OCI-M2 (cell line): ENCODE data around the gene STAT5B.

Experiments
- DNase-seq: peaks from one replicate; lab custom pipeline; 2025; ENCODE audit not compliant: unreplicated experiment; lab: John Stamatoyannopoulos, UW

STAT5B gene

DNA sequence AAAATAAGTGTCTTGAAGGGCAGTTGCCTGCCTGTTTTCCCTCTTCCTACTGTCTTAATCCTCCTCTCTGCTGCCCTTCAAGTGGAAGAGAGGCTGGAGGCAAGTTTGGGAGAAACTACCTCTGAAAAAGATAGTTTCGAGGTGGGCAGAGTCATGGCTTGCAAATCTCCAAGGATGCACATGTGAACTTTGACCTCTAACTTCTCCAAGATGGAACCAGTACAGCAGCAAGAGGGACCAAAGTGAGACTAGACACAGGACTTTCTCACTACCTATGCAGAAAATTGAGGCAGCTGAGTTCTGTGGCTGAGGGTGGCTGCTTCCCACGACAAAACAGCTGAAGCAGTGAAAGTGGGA, 94.4 kb downstream of the STAT5B start:
- DNase-seq: no peak

DNA sequence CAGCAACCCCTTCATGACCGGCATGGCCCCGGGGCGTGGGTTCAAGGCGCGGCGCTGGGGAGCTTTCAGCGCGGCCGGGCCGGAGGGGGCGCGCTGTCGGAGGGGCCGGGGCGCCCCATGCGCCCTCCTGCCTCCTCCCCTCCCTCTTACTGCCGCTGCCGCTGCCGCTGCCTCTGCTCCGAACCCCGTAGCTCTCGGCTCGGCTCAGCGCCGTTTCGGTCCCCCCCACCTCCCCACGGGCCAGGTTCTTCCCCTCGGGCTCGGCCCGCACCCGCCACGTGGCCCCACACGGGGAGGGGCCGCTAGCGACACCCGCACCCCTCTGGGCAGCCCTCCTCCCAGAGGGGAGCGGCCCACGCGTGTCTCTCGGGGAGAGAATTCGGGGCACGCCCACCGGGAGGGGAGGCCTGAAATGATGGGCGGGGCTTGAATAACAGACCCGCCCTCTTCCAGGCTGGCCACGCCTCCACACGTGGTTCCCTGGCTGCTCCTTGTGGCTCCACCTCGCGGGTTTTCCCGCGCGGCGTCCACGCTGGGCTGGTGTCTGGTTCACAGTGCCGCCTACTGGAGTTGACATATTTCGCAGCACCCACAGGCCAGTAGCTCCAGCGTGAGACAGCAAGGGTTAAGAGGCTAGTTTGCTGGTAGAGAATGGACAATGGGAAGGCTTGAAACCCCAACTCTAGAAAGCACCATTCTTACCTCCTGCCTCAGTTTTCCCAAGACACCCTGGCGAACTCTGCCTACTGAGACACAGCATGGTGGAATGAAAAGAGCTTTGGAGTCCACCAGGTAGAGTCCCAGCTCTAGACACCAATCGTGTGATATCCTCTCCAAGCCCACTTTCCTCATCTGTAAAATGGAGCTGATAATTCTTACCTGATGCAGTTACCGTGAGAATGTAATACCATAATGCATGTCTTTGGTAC, 95.0 kb downstream of the STAT5B start, which contains the start of gene KCNH4:
KCNH4 (minus strand) TSS at position 221 of the 929 bp plus-strand sequence; CDS start at position 24, 197 bp downstream.
- peak; percentile 56 for DNase-seq

DNA sequence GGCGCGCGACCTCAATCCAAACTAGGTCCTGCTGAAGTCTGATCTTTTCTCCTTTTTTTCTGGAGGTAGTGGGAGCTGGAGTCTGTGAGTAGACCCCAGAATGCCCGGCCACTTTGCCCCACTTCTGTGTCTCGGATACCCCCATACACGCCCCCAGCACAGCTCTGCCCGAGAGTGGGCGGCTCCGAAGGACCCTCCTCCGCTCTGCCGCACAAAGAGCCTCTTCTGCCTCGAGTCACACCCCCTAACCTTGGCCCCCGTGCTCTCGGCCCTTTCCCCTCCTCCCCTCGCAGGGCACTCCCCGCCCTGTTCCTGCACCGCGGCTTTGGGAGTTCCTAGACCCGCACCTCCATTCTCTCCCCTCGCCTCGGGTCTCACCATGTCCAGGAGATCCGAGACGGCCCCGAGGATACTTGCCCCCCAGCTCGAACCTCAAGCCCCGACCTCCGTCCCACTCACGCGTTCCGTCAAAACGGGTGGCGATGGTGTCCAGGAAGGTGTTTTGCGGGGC, 95.7 kb downstream of the STAT5B start:
- DNase-seq: no peak

DNA sequence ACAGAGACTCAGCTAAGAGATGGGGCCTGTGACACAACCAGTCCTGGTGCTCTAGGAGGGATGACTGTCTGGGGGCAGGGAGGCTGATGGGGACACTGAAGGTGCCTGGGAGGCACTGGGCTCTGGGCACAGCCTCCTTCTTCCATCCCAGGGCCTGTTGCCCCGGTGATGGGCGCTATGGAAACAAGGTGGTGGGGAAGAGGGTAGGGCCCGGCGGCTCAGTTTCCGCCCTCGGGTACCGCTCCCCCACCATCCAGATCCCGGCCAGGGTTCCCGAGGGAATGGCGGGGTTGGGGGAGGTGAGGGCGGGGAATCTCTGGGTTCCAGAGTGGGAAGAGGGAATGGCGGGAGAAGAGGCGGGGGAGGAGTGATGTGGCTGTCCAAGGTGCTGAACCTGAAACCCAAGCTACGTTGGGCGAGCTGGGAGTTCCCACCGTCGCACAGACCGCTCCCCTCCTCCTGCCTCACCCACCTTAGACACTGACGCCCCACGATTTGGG, 96.2 kb downstream of the STAT5B start:
- DNase-seq: no peak

DNA sequence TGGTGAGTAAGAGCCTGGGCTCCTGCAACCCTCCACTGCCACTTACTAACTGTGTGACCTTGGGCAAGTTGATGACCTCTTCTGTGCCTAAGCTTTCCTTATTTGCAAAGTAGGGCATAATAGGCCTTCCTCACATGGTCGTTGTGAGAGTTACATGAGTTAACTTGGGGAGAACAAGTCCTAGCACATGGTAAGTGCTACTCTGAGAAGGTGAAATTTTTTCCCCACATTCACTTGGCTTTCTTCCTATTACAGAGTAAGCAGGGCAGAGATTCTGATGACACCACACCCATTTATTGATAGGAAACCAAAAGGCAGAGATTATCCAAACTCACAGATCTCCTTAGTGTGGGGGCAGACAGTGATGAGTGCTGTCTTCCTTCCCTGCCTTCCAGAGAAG, 96.9 kb downstream of the STAT5B start:
- no peak for DNase-seq

DNA sequence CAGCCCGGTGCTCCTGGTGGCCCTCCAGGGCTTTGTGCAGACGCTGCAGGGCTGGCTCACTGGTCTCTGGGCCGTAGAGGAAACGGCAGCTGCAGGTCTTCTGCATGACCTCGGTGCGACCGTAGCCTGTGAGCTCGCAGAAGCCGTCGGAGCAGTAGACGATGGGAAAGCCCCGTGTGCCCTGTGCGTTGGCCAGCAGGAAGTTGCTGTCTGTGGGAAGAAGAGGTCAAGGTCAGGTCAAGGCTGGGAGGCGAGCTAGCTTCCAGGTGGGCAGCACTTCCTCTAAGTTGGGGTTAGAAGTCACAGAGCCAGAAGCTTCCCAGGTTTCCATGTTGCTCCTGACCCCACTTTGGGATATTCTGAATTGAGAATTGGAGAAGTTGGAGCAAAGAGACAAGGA, 97.4 kb downstream of the STAT5B start:
- DNase-seq: no peak

DNA sequence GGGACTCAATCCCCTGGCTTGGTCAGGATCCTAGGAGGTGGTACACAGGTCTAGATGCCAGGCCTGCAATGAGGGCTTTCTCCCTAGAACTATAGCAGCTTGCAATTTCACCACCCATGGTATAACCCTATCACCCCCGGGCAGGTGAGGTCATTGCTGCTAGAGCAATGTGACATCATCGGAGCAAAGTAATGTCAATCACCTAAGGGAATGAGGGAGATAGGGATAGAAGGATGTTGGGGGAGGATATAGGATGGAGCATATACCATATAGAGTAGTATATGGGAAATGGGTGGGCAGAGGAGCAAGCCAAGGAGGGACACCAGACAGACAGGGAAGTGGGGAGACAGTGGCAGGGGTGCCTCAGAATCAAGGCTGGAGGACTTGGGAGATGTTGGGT, 98.5 kb downstream of the STAT5B start:
- DNase-seq: no peak

DNA sequence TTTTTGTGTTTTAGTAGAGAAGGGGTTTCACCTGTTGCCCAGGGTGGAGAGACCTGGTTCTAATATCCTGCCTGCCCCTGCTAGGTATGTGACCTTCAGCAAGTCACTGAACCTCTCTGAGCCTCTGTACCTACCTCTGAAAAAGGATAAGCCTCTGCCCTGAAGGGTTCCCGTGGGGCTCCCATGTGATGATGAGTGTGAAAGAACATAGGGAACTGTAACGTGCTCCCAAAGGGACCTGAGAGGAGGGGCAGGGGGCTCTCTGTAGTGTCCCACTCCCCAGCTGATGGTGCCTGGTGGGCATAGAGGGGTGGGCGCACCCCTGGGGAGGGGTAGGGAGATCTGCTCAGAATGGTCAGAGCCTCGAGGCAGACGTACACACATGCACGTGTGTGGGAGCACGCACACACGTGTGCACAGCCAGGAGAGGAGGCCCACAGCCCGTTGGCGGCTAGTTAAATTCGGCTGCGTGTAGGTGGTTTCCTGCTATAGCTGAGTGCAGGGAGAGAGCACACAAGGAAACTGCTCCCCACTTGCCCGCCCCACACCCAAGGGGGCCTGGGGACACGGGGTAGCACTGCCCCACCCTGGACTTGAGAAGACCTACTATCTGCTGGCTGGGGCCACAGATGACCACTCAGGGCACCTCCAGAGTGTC, 101.9 kb downstream of the STAT5B start:
- no peak for DNase-seq

DNA sequence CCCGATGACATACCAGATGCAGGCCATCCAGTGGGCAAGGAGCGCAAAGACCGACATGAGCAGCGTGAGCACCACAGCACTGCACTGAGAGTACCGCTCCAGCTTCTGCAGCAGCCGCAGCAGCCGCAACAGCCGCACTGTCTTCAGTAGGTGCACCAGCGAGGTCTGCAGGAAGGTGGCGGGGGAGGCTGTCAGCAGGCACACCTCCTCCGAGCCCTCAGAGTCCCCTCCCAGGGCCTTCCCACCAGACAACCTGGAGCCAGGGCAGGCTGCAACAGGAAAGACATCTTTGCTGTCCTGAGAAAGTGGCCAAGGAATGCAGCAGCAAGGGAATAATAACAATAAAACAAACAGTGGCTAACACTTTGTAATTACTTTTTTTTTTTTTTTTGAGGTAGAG, 104.4 kb downstream of the STAT5B start:
- DNase-seq: no peak

DNA sequence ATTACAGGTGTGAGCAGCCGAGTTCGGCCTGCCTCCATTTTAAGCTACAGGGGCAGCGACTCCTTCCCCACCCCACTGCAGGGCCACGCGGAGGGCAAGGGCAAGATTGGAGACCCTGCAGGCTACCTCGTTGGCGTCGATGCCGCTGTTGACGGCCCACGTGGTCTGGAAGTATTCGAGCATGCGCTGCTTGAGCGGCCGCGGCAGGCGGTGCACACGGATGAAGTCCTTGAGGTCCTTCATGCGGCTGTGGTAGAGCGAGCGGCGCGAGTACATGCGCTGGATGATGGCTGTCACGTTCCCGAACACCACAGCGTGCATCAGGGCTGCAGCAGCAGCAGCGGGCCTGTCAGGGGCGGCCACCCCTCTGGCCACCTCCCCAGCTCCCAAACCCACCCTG, 106.8 kb downstream of the STAT5B start:
- no peak for DNase-seq

DNA sequence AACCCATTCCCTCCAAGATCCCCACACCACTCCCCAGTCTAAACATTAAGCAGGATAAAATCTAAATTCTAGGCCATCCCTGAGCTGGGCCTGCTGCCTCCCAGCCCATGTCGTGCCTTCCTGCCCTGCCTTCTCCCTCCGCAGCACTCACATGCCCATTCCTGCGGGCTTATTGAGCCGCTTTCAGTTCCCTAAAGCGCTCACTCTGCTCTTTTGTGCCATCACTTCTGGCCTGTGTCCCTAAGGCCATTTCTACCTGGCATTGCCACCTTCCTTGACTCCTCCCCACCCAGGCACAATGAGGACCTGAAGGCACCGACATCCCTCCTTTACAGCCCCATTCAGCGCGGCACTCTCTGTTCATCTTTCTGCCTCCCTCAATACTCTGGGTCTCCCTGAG, 108.4 kb downstream of the STAT5B start:
- no peak for DNase-seq

DNA sequence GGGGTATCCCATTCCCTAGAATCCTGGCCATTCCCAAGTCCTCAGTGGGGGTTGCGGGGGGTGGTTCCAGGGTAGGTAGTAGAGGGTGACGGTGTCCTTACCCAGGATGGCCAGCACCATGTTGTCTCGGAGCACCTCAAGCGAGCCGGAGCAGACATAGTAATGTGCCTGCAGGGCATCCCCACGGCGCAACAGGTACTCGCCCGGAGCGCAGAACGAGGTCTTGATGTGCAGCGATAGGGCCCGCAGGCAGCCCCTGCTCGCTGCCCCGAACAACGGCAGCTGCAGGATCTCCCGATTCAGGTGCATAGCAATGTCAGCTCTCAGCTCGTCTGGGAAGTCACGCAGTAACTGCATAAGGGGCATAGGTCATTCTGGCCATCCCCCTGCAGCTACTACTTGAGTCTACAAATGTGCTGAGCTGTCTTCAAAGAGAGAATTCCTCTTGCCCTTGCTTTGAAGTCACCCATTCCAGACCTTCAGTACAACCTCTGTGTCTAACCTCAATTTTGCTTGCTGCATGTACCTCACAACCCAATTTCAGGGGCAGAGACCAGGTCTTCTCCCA, 109.9 kb downstream of the STAT5B start:
- DNase-seq: no peak

DNA sequence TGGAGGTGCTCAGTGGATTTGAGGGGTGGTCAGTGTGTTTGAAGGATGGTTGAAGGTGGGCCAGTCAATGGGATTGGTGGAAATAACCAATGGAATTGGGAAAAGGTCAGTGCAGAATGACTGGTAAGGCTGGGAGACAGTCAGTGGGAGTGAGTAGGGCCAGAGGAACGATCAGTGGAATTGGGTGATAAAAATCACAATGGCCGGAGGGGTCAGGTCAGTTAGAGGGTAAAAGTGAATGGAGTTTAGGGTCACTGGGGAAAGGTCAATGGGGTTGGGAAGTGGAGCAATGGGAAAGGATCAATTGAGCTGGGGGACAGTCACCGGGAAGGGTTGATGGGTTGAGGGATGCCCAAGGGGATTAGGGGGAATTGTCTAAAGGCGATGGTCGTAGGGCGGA, 110.4 kb downstream of the STAT5B start:
- no peak for DNase-seq

DNA sequence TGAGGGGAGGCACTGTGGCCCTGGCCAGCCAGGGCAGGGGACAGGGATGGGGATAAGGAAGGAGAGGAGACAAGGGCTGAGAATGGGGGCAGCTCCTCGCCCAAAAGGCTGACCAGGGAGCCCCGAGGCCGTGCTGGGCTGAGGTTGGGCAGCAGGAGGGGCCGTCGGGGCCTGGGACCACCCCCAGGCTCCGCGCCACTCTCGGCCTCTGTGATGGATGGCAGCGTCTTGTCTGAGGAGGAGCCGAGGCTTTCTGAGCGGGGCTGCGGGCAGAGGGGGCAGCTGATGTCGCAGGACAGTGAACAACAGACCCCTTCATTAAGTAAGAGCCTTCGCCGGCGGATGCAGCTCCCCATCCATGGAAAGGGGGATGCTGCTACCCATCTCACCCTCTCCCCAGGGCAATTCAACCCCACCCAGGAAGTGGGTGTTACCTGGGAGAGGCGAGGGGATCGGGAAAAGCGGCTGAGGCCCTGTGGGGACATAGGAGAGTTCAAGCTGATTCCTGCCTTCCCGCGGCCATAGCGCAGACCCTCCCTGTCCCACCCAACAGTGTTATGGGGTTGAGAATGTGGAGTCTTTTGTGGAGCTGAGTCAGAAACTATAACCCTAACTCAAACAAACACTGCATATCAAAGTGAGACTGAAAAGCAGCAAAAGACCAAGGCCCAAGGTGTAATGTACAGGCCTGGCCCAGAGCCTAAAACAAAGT, 112.3 kb downstream of the STAT5B start:
- DNase-seq: no peak

DNA sequence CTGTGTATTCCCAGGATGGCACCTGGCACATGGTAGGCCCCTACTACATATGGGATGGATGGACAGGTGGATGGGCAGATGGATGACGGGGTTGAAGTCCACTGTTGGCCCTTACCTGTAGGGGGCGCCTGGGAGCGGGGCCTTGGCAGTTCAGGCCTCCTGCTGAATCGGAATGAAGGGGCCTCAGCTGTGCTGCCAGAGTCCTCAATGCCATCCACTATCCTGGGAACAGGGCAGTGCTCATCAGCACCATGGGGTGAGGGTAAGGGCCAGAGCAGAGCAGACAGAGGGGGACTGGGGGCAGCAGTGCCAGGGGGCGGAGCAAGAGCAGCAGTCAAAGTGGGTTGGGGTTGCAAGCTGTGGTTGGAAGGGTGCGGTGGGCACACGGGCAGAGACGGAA, 113.1 kb downstream of the STAT5B start:
- no peak for DNase-seq

DNA sequence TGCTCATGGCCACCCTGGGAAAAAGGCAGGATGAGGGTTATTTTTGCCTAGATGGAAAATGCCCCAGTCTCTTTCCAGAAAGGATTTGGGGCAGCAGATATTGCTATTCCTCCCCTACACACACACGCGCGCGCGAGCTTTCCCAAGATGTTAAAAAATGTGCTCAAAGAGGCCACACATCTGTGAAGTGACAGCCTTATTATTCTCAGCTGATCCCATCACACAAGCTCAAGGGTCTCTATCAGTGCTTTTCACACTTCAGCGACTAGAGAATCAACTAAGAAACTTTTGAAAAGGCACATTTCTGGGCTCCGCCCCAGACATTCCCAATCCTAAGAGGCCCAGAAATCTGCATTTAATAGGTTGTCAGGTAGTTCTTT, 115.7 kb downstream of the STAT5B start:
- DNase-seq: no peak

DNA sequence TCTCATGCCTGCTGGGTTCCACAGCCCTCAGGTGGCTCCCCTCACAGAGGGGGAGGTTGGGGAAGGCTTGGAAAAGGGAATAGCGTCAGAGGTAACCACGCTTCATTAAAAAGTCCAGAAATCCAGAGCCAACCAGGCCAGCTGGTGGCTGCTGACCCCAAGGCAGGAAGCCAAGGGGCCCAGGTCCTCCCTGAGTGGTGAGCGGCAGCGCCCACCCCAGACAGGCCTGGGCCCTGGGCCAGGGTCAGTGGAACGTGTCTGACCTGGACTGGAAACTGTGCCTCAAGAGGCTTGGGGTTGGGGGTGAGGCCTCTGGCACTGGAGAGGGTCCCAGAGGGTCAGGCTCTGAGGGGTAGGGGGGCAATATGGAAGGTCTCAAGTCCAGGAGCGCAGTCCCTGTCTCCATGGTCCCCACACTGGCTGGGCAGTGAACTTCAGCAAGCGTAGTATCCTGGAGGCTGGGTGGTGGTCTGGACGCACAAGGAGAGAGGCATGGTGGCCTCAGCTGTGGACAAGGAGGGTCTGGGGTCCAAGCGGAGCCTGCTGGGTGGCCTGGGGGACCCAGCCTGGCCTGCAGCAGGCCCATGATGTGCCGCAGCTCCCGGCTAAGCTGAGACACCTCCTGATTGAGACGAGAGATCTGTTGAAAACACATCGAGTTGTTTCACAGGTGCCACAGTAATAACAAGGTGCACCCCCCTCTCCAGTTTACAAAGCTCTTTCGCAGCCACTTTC, 116.2 kb downstream of the STAT5B start:
- no peak for DNase-seq

DNA sequence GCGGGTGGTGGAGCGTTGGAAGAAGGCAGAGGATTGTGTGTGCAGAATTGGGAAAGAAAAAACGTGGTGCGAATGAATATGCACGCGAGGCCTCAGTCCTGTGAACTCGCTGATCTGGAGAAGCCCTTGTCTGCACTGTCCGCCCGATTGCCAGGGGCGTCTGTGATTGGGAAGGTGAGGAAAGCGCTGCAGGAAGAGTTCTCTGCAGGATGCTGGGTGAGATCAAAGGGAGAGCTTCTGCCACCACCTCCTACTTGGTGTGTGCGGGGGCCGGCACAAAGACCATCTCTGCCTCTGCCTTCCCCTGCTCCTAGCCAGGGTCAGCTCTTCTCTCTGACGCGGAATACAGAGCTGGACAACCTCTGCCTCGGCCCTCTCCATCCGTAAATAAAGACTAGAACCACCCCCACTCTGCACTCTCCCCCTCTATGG, 120.6 kb downstream of the STAT5B start:
- DNase-seq: no peak

DNA sequence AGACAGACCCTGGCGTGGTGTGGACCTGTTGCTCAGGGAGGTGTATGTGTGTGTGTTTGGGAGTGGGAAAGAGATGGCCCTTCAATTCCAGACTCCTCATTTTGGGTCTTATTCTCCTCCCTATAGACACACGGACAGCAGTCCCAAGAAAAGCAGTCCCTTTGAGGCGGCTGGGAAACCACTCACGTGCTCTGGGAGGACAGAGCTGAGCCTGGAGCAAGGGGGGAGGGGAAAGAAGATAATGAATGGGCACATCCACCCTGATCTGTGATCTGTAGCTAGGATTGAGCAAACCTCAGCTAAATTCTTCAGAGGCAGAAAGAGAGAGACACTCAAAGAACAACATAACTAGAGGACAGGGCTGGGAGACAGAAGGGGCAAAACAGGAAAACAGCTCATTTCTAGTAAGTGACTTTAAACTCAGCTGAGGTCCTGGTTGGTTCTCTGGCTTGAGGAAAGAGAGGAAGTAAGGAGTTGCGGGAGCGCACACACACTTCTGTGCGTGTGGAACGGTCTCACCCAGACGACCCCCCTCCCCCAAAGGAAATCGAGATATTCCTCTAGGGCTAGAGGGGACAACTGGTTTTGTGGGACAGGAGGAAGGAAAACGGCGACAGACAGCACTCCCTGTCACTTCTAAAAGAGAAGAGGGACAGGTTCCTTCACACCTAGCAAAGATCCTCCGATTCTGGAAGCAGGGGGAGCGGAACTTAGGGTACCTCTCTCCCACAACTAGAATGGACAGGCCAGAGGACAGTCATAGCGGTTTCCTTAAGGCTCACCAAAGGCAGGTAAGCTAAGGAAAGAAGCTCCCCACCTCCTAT, 122.1 kb downstream of the STAT5B start:
- no peak for DNase-seq
